Measurements from ENCODE around the gene NFE2L1. TPM values are rescaled to one million over a fixed set of nuclear protein-coding genes. Genes with fewer than 3 reads are reported as not detected.

NFE2L1 gene
- total RNA-seq, 4 donors from 2014 or later: 176 to 405 (median 216) TPM

- TF ChIP-seq, protein P1, sequence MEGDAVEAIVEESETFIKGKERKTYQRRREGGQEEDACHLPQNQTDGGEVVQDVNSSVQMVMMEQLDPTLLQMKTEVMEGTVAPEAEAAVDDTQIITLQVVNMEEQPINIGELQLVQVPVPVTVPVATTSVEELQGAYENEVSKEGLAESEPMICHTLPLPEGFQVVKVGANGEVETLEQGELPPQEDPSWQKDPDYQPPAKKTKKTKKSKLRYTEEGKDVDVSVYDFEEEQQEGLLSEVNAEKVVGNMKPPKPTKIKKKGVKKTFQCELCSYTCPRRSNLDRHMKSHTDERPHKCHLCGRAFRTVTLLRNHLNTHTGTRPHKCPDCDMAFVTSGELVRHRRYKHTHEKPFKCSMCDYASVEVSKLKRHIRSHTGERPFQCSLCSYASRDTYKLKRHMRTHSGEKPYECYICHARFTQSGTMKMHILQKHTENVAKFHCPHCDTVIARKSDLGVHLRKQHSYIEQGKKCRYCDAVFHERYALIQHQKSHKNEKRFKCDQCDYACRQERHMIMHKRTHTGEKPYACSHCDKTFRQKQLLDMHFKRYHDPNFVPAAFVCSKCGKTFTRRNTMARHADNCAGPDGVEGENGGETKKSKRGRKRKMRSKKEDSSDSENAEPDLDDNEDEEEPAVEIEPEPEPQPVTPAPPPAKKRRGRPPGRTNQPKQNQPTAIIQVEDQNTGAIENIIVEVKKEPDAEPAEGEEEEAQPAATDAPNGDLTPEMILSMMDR (IDR thresholded peaks at IDR 0.05; ENCODE audit: low read depth): no peak
Observed at GRCh38 chr17:48066656-48067055, 18.5 kb downstream of the NFE2L1 start.

GRCh38 chr17:48067245-48067644, 19.1 kb downstream of the NFE2L1 start:
- TF ChIP-seq, protein P1 (IDR thresholded peaks at IDR 0.05; ENCODE audit: low read depth): no peak

DNA sequence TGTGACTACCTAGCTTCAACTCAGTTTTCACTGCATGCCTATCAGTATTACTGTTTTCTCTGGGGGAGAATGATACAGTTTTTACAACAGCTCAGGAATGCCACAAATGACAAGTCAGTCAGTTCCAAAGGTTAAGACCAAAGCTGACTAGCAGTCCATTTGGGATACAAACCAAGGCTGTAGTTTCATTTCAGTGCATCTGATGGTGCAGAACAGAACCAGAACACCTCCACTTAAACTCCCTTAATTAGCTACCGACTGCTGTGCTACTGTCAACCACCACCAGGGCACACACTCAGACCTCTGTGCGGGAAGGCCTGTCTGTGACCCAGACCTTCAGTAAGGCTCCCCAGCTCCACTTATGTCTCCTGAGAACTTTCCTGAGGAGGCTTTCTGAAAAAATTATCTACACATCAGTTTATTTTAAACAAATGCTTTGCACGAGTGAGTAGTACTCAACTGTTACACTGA, 20.4 kb downstream of the NFE2L1 start:
- TF ChIP-seq, protein P1 (IDR thresholded peaks at IDR 0.05; ENCODE audit: low read depth): no peak

DNA sequence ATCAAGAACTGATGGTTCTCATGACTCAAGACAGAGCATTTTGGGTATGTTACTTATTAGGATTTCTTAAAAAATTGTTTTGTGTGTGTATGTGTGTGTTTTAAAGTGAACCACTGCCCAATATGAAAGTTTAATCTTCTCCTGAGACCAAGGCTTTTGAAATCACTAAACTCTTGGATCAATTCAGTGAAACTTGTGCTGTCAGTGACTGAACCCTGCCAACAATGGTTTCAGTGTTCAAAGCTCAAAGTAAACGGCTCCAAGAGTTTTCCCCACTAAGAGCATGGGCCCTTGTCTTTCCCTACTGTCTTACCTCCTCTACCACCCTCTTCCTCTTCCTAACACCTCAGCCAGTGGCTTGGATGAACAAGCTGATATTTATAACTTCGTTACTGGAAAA, 22.0 kb downstream of the NFE2L1 start:
- TF ChIP-seq, protein P1 (IDR thresholded peaks at IDR 0.05; ENCODE audit: low read depth): no peak

- TF ChIP-seq, protein P1 (IDR thresholded peaks at IDR 0.05; ENCODE audit: low read depth): no peak
Observed at GRCh38 chr17:48071654-48072053, 23.5 kb downstream of the NFE2L1 start.

- TF ChIP-seq, protein P1 (IDR thresholded peaks at IDR 0.05; ENCODE audit: low read depth): no peak
Observed at GRCh38 chr17:48074322-48075081, 26.3 kb downstream of the NFE2L1 start.

DNA sequence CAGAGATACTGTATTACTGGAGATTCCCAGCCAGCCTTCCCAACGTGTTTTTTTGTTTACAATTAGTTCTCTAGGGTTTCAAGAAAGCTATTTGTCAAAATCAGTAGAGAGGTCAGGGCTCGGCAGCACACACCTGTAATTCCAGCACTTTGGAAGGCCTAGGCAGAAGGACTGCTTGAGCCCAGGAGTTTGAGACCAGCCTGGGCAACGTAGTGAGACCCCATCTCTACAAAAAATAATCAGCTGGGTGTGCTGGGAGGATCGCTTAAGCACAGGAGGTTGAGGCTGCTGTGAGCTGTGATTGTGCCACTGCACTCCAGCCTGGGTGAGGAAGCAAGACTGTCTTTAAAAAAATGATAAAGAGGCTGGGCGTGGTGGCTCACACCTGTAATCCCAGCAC, 33.7 kb downstream of the NFE2L1 start:
- TF ChIP-seq, protein P1 (IDR thresholded peaks at IDR 0.05; ENCODE audit: low read depth): no peak

Measured in subcutaneous adipose tissue (tissue), 4 donors.